Ramos (cell line): ENCODE measurements around the gene DNAH17.

Experiments
- in situ Hi-C: fragments of 300-500 bp; cut with MboI; formaldehyde crosslinking; loops from one replicate; pipeline ENCODE4 v1.14.3; 2022; ENCODE audit warnings: low sequenced_read_pairs; ENCODE audit not compliant: unreplicated experiment

The DNAH17 gene

GRCh38 chr17:78387977-78388941 lies 188.9 kb downstream of the DNAH17 start:
- in situ Hi-C loops = no loop called here

- in situ Hi-C loops = no loop called here
These were observed 192.6 kb downstream of the DNAH17 start for GRCh38 chr17:78384479-78385175.

- in situ Hi-C loops = no loop called here
These were observed 193.3 kb downstream of the DNAH17 start for GRCh38 chr17:78383725-78384471.

- in situ Hi-C loops = no loop called here
These were observed 195.5 kb downstream of the DNAH17 start for GRCh38 chr17:78381601-78382232.

- in situ Hi-C loops = no loop called here
These were observed 196.8 kb downstream of the DNAH17 start for GRCh38 chr17:78380370-78380769.

GRCh38 chr17:78379131-78379491 lies 198.1 kb downstream of the DNAH17 start:
- in situ Hi-C loops = no loop called here

DNA sequence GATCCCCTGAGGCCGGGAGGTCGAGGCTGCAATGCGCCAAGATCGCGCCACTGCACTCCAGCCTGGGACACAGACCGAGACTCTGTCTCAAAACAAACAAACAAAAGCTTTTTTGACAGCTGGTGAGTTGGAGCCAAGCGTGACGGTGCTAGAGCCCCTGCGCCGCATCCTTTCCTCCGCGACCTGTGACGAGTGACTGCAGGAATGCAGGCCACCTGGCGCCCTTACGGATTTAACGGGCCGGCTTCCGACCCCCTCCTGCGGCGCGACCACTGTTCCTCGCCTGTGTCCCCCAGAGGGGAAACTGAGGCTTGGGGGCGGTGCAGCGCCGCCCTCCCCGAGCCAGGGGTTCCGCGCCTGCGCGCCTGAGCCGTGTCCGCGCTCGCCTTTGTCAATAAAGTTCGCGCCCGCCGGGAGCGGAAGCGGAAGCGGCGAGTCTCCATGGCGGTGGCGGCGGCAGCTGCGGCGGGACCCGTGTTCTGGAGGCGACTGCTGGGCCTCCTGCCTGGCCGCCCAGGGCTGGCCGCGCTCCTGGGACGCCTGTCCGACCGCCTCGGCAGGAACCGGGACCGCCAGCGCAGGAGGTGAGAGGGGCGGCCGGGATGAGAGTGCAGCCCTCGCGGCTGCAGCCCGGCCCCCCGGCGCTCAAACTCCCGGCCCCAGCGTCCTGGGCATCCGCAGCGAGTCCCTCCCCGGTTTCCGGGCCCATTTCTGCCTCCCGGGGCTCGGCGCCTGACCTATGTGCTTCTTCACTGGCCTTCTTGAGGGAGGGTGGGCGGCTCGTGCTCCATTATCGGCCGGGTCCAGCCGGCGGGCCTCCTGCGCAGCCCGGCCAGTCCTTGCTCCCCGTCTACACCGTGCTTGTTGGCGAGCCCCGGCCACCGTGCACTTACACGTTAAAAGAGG lies 198.7 kb downstream of the DNAH17 start, which contains the start of gene PGS1:
PGS1 (plus strand) TSS at position 425 of the 906 bp plus-strand sequence; CDS start at position 442, 17 bp downstream.
- in situ Hi-C loops = no loop called here

DNA sequence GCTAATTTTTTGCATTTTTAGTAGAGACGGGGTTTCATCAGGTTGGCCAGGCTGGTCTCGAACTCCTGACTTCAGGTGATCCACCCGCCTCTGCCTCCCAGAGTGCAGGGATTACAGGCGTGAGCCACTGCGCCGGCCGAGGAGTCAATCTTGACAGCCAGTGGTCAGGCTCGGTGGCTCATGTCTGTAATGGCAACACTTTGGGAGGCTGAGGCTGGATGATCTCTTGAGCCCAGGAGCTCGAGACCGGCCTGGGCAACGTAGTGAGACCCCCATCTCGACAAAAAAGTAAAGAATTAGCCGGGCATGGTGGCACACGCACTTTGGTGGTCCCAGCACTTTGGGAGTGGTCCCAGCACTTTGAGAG lies 199.4 kb downstream of the DNAH17 start:
- in situ Hi-C loops = no loop called here

GRCh38 chr17:78376161-78376560 lies 201.0 kb downstream of the DNAH17 start:
- in situ Hi-C loops = no loop called here

DNA sequence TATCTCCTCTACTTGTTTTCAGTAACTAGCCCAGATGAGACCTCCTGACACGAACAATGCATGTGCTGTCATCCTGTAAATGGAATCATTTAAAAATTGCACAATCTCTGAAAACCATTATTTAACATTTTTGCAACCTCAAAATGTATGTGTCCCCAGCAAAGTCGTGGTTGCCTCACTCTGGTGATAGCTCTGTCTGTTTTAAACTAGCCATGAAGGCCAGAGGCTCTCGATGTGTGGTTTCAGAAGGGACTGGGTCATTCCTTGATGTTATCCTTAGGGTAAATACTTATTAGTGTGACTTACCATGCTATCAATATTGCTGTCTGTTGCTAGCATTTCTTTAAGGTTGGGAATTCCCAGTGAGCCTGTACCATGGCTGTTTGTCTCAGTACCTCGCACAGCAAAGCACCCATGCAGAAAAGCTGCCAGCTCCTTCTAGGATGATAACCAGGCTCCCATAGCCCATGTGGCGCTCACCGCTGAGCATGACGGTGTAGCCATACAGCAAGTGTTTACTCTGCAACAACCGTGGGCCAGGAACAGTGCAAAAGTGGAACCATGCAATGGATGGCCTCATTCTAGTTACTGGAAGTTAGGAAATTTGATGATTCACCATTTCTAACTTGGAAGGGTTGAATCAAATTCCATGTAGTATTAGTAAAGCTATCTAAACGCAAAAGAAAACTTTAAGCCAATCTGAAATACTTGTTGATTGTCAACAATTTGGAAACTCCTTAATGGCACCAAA lies 201.6 kb downstream of the DNAH17 start:
- in situ Hi-C loops = no loop called here

DNA sequence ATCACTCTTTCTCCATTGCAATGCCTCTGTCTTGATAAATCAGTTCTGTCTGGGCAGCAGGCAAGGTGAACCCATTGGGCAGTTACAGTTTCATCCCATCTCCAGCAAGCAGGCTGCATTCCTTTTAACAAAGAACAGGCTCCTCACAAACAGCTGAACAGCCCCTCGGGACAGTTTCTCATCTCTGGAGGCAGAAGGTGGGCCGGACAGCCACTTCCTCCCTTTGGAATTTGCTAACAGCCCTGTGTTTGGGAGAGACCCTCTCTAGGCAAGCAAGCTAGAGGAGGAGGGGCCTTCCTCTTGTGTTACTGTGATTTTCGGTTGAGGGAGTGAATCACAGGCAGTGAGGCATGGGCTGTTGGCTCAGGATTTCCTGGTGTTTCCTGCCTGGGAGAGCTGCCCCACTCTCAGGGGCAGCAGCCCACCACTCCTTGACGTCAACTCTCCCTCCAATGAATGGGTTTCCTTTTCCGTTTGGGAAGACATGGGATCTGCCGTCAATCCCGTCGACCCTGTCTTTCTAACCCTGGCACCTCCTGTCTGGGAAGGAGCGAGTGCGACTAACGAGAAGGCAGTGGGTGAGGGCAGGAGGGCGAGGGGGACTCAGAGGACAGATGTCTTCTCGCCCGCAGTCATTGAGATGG lies 202.4 kb downstream of the DNAH17 start:
- in situ Hi-C loops = no loop called here

DNA sequence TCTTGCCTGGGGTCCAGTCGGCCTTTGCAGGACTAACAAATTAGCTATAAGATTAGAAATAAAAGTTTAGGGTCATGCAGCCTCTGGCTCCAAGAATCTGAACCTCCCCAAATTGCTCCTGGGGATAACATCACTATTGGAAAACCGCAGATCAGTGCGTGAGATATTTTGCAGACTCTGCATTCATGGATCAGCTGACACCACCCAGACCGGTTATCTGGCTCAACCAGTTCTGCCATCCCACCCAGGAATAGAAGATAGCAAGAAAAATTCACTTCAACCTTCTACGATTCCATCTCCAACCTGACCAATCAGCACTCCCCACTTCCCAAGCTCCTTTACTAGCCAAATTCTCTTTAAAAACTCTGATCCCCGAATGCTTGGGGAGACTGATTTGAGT lies 203.0 kb downstream of the DNAH17 start:
- in situ Hi-C loops = no loop called here
